Ovary (tissue), 3 donors: ENCODE results near the gene F13B.

Source experiments
- CTCF ChIP-seq, 3 donors: fragments of 450-650 bp in 2 of 3; fragments of 200-600 bp in 1 of 3; IDR thresholded peaks; one replicate each; pipeline versions ENCODE4 v1.5.1 to v1.8.0; 2016 to 2022; ENCODE audit warnings: antibody characterized with exemption in 3 of 3, mild to moderate bottlenecking in 1 of 3
- POLR2A ChIP-seq: fragments of 450-650 bp; IDR thresholded peaks from one replicate; pipeline ENCODE4 v1.6.1; 2017; ENCODE audit warnings: antibody characterized with exemption, mild to moderate bottlenecking, moderate library complexity
- donor health status: DM: no; HTN: no; CAD: no.

GRCh38 chr1:197063212-197063611 lies 3.8 kb downstream of the F13B start:
- TF ChIP-seq CTCF (IDR thresholded peaks at IDR 0.05) (no peak), POLR2A (no peak)
